ENCODE data around the gene CACNA2D4. TPM values are rescaled to one million over a fixed set of nuclear protein-coding genes. Genes with fewer than 3 reads are reported as not detected.

The CACNA2D4 gene
- total RNA-seq (2016; rRNA removed; fragmentation: Illumina TruSeq; extraction: Trizol) (7.2 and 14.2 TPM in 2 replicates), polyA plus RNA-seq (2011; rRNA removed) (136 and 160 TPM in 2 replicates), polyA minus RNA-seq (2011; rRNA and poly(A)+ RNA removed; ENCODE audit: low replicate concordance) (202 TPM in 1 of 2 replicates, not detected in the other), Bru-seq, nascent RNA (percentile 34 among the genes with signal in this experiment), BruChase-seq, experiment 1, labeled RNA remaining after a 6-hour chase (percentile 41 among the genes with signal in this experiment), BruChase-seq, experiment 2, labeled RNA remaining after a 2-hour chase (percentile 32 among the genes with signal in this experiment)
- total RNA-seq (2016; cell fraction: cytosol; rRNA removed; fragmentation: Illumina TruSeq; extraction: Trizol; ENCODE audit: low read depth) = 8.0 and 8.7 TPM in 2 replicates
- total RNA-seq (2016; cell fraction: insoluble cytoplasmic fraction; rRNA removed; fragmentation: Illumina TruSeq; extraction: Trizol) = 8.0 and 14.5 TPM in 2 replicates
- total RNA-seq (2016; cell fraction: membrane; rRNA removed; fragmentation: Illumina TruSeq; extraction: Trizol) = 14.1 and 16.1 TPM in 2 replicates
- total RNA-seq (2016; cell fraction: nucleus; rRNA removed; fragmentation: Illumina TruSeq; extraction: Trizol) = 15.5 and 18.8 TPM in 2 replicates
- polyA plus RNA-seq (2011; cell fraction: cytosol; rRNA removed) = 115 and 149 TPM in 2 replicates
- polyA plus RNA-seq (2011; cell fraction: nucleus; rRNA removed) = 402 and 439 TPM in 2 replicates
- polyA plus RNA-seq (2012) = 73.6 and 103 TPM in 2 replicates
- polyA plus RNA-seq (2016; cell fraction: cytosol; fragmentation: Illumina TruSeq; extraction: Trizol; ENCODE audit: low read depth) = 7.6 and 9.3 TPM in 2 replicates
- 10.4 and 11.5 TPM in 2 replicates for polyA plus RNA-seq (2016; cell fraction: insoluble cytoplasmic fraction; fragmentation: Illumina TruSeq; extraction: Trizol; ENCODE audit: low read depth)
- polyA plus RNA-seq (2016; cell fraction: membrane; fragmentation: Illumina TruSeq; extraction: Trizol; ENCODE audit: low read depth) = 13.7 and 16.7 TPM in 2 replicates
- 27.6 and 41.2 TPM in 2 replicates for polyA plus RNA-seq (2016; cell fraction: nucleus; fragmentation: Illumina TruSeq; extraction: Trizol; ENCODE audit: insufficient read depth, low read depth)
- 42.4 and 44.5 TPM in 2 replicates for polyA minus RNA-seq (2011; cell fraction: cytosol; rRNA and poly(A)+ RNA removed)
- polyA minus RNA-seq (2011; cell fraction: nucleus; rRNA and poly(A)+ RNA removed) = 135 and 155 TPM in 2 replicates
- long read RNA-seq, experiment 1, partial matches to known transcripts = 34 of 47 reads
- long read RNA-seq, experiment 1, other reads (novel, unspliced or antisense) = 9 of 47 reads
- long read RNA-seq, experiment 2, transcript CACNA2D4-217 (10 exons, 1,615 nt) = major isoform, 9 of 115 reads
- long read RNA-seq, experiment 2, transcript CACNA2D4-208 (12 exons, 952 nt) = minor isoform, 5 of 115 reads
- long read RNA-seq, experiment 2, transcript CACNA2D4-218 (11 exons, 976 nt) = major isoform, 9 of 115 reads
- long read RNA-seq, experiment 2, partial matches to known transcripts = 43 of 115 reads
- long read RNA-seq, experiment 2, other reads (novel, unspliced or antisense) = 46 of 115 reads

GRCh38 chr12:1918081-1918883 lies at the start of gene CACNA2D4:
Gene CACNA2D4, minus strand, starts transcription at chr12:1918652. Its CDS starts 179 bp downstream, at chr12:1918473.
- Histone ChIP-seq H2AFZ (ENCODE audit: low read length) (no peak within 1 kb of the TSS), H3K4me2 (ENCODE audit: low read depth, low read length) (no peak within 1 kb of the TSS; the same call in 1 of the 2 replicates), H3K9ac (ENCODE audit: insufficient read depth, low read depth, low read length) (no peak within 1 kb of the TSS), H4K20me1 (ENCODE audit: insufficient read depth, low read length) (no peaks in the 10 kb centered on the region), H3K36me3 (replicated peaks in 1 of 2; ENCODE audit: control insufficient read depth in 1 of 2, insufficient read depth in 2 of 2, low read length in 2 of 2) (no peaks in the 10 kb centered on the region), H3K4me3 (replicated peaks in 1 of 3; ENCODE audit: insufficient read depth in 1 of 3, low read depth in 2 of 3, low read length in 3 of 3) (no peak within 1 kb of the TSS), H3K27ac (ENCODE audit: extremely low read length, insufficient read depth, low read length) (no peak within 1 kb of the TSS), H3K4me1 (ENCODE audit: insufficient read depth, low read length) (peaks cover 18% of the 10 kb centered on the region; the same call in 1 of the 2 replicates), H3K79me2 (ENCODE audit: insufficient read depth, low read length) (no peaks in the 10 kb centered on the region), H3K9me3 (ENCODE audit: low read length) (no peaks in the 10 kb centered on the region), H3K27me3 (ENCODE audit: control insufficient read depth in 1 of 2, insufficient read depth in 2 of 2, low read length in 2 of 2) (peaks cover 7 to 49% of the 10 kb centered on the region in 2 experiments)
- ChIA-PET CTCF (ENCODE audit: low intra/inter-chr PET ratio, low total read pairs) (no interaction called here), POLR2A (no interaction called here)
- ATAC-seq = no peak
- 33% methylated on average over 12 of the region's 18 CpGs for WGBS (ENCODE audit: low lambda C conversion rate)
- DNase-seq (ENCODE audit: low spot score) = no peak
- no peak for FAIRE-seq
- no TSS peak for BruUV-seq (replicated peaks)
- in situ Hi-C loops (cut with HindIII; ENCODE audit: extremely low pct_ligation_motif_present, low pct_unique_long_range_greater_than_20kb) (no loop called here), intact Hi-C loops (cut with micrococcal nuclease; ENCODE audit: unreplicated experiment) (no loop called here)
- TF ChIP-seq RFX1 (IDR thresholded peaks at IDR 0.05) = no peak
- TF ChIP-seq, protein P1, sequence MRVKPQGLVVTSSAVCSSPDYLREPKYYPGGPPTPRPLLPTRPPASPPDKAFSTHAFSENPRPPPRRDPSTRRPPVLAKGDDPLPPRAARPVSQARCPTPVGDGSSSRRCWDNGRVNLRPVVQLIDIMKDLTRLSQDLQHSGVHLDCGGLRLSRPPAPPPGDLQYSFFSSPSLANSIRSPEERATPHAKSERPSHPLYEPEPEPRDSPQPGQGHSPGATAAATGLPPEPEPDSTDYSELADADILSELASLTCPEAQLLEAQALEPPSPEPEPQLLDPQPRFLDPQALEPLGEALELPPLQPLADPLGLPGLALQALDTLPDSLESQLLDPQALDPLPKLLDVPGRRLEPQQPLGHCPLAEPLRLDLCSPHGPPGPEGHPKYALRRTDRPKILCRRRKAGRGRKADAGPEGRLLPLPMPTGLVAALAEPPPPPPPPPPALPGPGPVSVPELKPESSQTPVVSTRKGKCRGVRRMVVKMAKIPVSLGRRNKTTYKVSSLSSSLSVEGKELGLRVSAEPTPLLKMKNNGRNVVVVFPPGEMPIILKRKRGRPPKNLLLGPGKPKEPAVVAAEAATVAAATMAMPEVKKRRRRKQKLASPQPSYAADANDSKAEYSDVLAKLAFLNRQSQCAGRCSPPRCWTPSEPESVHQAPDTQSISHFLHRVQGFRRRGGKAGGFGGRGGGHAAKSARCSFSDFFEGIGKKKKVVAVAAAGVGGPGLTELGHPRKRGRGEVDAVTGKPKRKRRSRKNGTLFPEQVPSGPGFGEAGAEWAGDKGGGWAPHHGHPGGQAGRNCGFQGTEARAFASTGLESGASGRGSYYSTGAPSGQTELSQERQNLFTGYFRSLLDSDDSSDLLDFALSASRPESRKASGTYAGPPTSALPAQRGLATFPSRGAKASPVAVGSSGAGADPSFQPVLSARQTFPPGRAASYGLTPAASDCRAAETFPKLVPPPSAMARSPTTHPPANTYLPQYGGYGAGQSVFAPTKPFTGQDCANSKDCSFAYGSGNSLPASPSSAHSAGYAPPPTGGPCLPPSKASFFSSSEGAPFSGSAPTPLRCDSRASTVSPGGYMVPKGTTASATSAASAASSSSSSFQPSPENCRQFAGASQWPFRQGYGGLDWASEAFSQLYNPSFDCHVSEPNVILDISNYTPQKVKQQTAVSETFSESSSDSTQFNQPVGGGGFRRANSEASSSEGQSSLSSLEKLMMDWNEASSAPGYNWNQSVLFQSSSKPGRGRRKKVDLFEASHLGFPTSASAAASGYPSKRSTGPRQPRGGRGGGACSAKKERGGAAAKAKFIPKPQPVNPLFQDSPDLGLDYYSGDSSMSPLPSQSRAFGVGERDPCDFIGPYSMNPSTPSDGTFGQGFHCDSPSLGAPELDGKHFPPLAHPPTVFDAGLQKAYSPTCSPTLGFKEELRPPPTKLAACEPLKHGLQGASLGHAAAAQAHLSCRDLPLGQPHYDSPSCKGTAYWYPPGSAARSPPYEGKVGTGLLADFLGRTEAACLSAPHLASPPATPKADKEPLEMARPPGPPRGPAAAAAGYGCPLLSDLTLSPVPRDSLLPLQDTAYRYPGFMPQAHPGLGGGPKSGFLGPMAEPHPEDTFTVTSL (CRISPR knock-in tag; IDR thresholded peaks at IDR 0.05; ENCODE audit: borderline replicate concordance) = no peak
- TF ChIP-seq ETV5 (CRISPR knock-in tag; IDR thresholded peaks at IDR 0.05; ENCODE audit: borderline replicate concordance) = no peak
- no peak for TF ChIP-seq CSRNP2 (CRISPR knock-in tag; conservative IDR thresholded peaks at IDR 0.05; ENCODE audit: low read depth)
